Astrocyte (in vitro differentiated cells and primary cell): ENCODE results near the gene SIK3. TPM values are rescaled to one million over a fixed set of nuclear protein-coding genes. Genes with fewer than 3 reads are reported as not detected.

Experiments used
- DNase-seq: peaks from one replicate; pipeline ENCODE4 v3.0.0-alpha.2; 2010; ENCODE audit warnings: low read depth
- FAIRE-seq: peaks from 2 replicates; lab custom pipeline; 2011; peaks lifted over from hg19 to GRCh38; lab: Jason Lieb, UNC
- H2AFZ ChIP-seq: 2 replicates; pipeline ENCODE4 v1.6.0; 2012; ENCODE audit warnings: low read depth, low read length, inconsistent platforms
- H3K27ac ChIP-seq: 2 replicates; pipeline ENCODE4 v1.5.1; 2011; ENCODE audit warnings: low read depth, low read length, inconsistent platforms
- H3K27me3 ChIP-seq: 2 replicates; pipeline ENCODE4 v1.6.0; 2011; ENCODE audit warnings: low read length, inconsistent platforms; ENCODE audit not compliant: insufficient read depth
- H3K36me3 ChIP-seq: 2 replicates; pipeline ENCODE4 v1.5.1; 2011; ENCODE audit warnings: low read length, inconsistent platforms; ENCODE audit not compliant: insufficient read depth
- H3K4me1 ChIP-seq: 2 replicates; pipeline ENCODE4 v1.5.1; 2011; ENCODE audit warnings: low read length, inconsistent platforms; ENCODE audit not compliant: insufficient read depth
- H3K4me2 ChIP-seq: 2 replicates; pipeline ENCODE4 v1.6.0; 2012; ENCODE audit warnings: low read length, inconsistent platforms
- H3K4me3 ChIP-seq: 2 replicates; pipeline ENCODE4 v1.5.1; 2011; ENCODE audit warnings: low read depth, mild to moderate bottlenecking, low read length, inconsistent platforms; ENCODE audit not compliant: insufficient read depth
- H3K79me2 ChIP-seq: 2 replicates; pipeline ENCODE4 v1.6.0; 2012; ENCODE audit warnings: mild to moderate bottlenecking, low read length, inconsistent platforms; ENCODE audit not compliant: insufficient read depth
- H3K9ac ChIP-seq: 2 replicates; pipeline ENCODE4 v1.6.0; 2012; ENCODE audit warnings: mild to moderate bottlenecking, low read length, inconsistent platforms
- H3K9me3 ChIP-seq: 2 replicates; pipeline ENCODE4 v1.5.1; 2012; ENCODE audit warnings: low read depth, mild to moderate bottlenecking, low read length, inconsistent platforms; ENCODE audit not compliant: insufficient read depth
- H4K20me1 ChIP-seq: 2 replicates; pipeline ENCODE4 v1.6.0; 2012; ENCODE audit warnings: low read length, inconsistent platforms; ENCODE audit not compliant: insufficient read depth
- H3K27ac Mint-ChIP-seq: one replicate; pipeline ENCODE4 v1.8.0; 2021; ENCODE audit warnings: mild to moderate bottlenecking, mixed read lengths; ENCODE audit not compliant: unreplicated experiment
- H3K27me3 Mint-ChIP-seq: one replicate; pipeline ENCODE4 v1.8.0; 2021; ENCODE audit warnings: low read depth, mixed read lengths; ENCODE audit not compliant: unreplicated experiment
- H3K36me3 Mint-ChIP-seq: one replicate; pipeline ENCODE4 v1.8.0; 2021; ENCODE audit warnings: low read depth, mixed read lengths; ENCODE audit not compliant: unreplicated experiment
- H3K4me1 Mint-ChIP-seq: one replicate; pipeline ENCODE4 v1.8.0; 2021; ENCODE audit warnings: low read depth, mixed read lengths; ENCODE audit not compliant: unreplicated experiment
- H3K4me3 Mint-ChIP-seq: one replicate; pipeline ENCODE4 v1.8.0; 2021; ENCODE audit warnings: mild to moderate bottlenecking, moderate library complexity, mixed read lengths; ENCODE audit not compliant: unreplicated experiment
- H3K9me3 Mint-ChIP-seq: one replicate; pipeline ENCODE4 v1.8.0; 2021; ENCODE audit warnings: mild to moderate bottlenecking, mixed read lengths; ENCODE audit not compliant: unreplicated experiment
- CTCF ChIP-seq: IDR thresholded peaks from 2 replicates; pipeline ENCODE4 v1.5.1; 2011; ENCODE audit warnings: low read depth, mild to moderate bottlenecking, inconsistent platforms, low read length, moderate library complexity; ENCODE audit not compliant: insufficient read depth
- EZH2 ChIP-seq: IDR thresholded peaks from 2 replicates; pipeline ENCODE4 v1.6.1; 2012; ENCODE audit warnings: mild to moderate bottlenecking, low read length, inconsistent platforms; ENCODE audit not compliant: insufficient read depth
- total RNA-seq: library from RNA; stranded (reverse); gene quantifications from 2 replicates; pipeline ENCODE4 v1.2.1, GENCODE V29; 2021

Gene SIK3
- total RNA-seq, 1 donor from 2014 or later: 34.4 TPM

GRCh38 chr11:116833491-116833815, 264.8 kb downstream of the SIK3 start:
- Mint-ChIP-seq H3K4me1 (peaks cover 11% of the 10 kb centered on the region), H3K36me3 (no peaks in the 10 kb centered on the region), H3K4me3 (no peak overlapping the region), H3K27ac (no peak overlapping the region), H3K9me3 (no peaks in the 10 kb centered on the region), H3K27me3 (peaks cover 26% of the 10 kb centered on the region)
- no peaks in the 10 kb centered on the region for H3K27me3 ChIP-seq
- no peak overlapping the region for H2AFZ ChIP-seq
- H3K79me2 ChIP-seq: no peaks in the 10 kb centered on the region
- FAIRE-seq: no peak
- peaks cover 7% of the 10 kb centered on the region for H3K4me1 ChIP-seq
- H3K9me3 ChIP-seq: no peaks in the 10 kb centered on the region
- no peak overlapping the region for H3K27ac ChIP-seq
- no peak overlapping the region for H3K4me2 ChIP-seq
- H3K36me3 ChIP-seq: no peaks in the 10 kb centered on the region
- H3K9ac ChIP-seq: no peak overlapping the region
- no peak for TF ChIP-seq CTCF
- no peak for TF ChIP-seq EZH2
- no peak overlapping the region for H3K4me3 ChIP-seq
- H4K20me1 ChIP-seq: no peaks in the 10 kb centered on the region
- no peak for DNase-seq

GRCh38 chr11:116832350-116833290, 265.6 kb downstream of the SIK3 start:
- Mint-ChIP-seq H3K27me3 (peaks cover 27% of the 10 kb centered on the region), H3K36me3 (no peaks in the 10 kb centered on the region), H3K4me1 (peaks cover 4% of the 10 kb centered on the region), H3K27ac (no peak overlapping the region), H3K4me3 (no peak overlapping the region), H3K9me3 (no peaks in the 10 kb centered on the region)
- Histone ChIP-seq H3K79me2 (no peaks in the 10 kb centered on the region), H3K27me3 (no peaks in the 10 kb centered on the region), H3K36me3 (no peaks in the 10 kb centered on the region), H3K9me3 (no peaks in the 10 kb centered on the region), H3K4me3 (no peak overlapping the region), H2AFZ (no peak overlapping the region), H4K20me1 (no peaks in the 10 kb centered on the region), H3K9ac (no peak overlapping the region), H3K4me1 (peaks cover 7% of the 10 kb centered on the region), H3K4me2 (no peak overlapping the region), H3K27ac (no peak overlapping the region)
- TF ChIP-seq EZH2 (no peak), CTCF (no peak)
- no peak for DNase-seq
- FAIRE-seq: no peak

GRCh38 chr11:116831790-116832349, 266.4 kb downstream of the SIK3 start:
- TF ChIP-seq EZH2 (no peak), CTCF (no peak)
- H3K4me1 Mint-ChIP-seq: no peaks in the 10 kb centered on the region
- H3K27me3 Mint-ChIP-seq: peaks cover 27% of the 10 kb centered on the region
- no peaks in the 10 kb centered on the region for H3K36me3 ChIP-seq
- no peak overlapping the region for H3K27ac Mint-ChIP-seq
- FAIRE-seq (no peak), DNase-seq (no peak)
- H4K20me1 ChIP-seq: no peaks in the 10 kb centered on the region
- H2AFZ ChIP-seq: no peak overlapping the region
- no peak overlapping the region for H3K9ac ChIP-seq
- no peaks in the 10 kb centered on the region for H3K27me3 ChIP-seq
- H3K4me1 ChIP-seq: peaks cover 7% of the 10 kb centered on the region
- no peak overlapping the region for H3K27ac ChIP-seq
- no peaks in the 10 kb centered on the region for H3K79me2 ChIP-seq
- no peaks in the 10 kb centered on the region for H3K9me3 Mint-ChIP-seq
- H3K36me3 Mint-ChIP-seq: no peaks in the 10 kb centered on the region
- no peaks in the 10 kb centered on the region for H3K9me3 ChIP-seq
- H3K4me3 Mint-ChIP-seq: no peak overlapping the region
- no peak overlapping the region for H3K4me3 ChIP-seq
- no peak overlapping the region for H3K4me2 ChIP-seq
